NOMO-1 (cell line): ENCODE measurements around the gene IER2.

ENCODE experiments used
- DNase-seq, 2 experiments: peaks; one replicate each; lab custom pipeline; 2025; ENCODE audit not compliant: unreplicated experiment in 2 of 2; lab: John Stamatoyannopoulos, UW

Gene IER2, protein sequence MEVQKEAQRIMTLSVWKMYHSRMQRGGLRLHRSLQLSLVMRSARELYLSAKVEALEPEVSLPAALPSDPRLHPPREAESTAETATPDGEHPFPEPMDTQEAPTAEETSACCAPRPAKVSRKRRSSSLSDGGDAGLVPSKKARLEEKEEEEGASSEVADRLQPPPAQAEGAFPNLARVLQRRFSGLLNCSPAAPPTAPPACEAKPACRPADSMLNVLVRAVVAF

DNA sequence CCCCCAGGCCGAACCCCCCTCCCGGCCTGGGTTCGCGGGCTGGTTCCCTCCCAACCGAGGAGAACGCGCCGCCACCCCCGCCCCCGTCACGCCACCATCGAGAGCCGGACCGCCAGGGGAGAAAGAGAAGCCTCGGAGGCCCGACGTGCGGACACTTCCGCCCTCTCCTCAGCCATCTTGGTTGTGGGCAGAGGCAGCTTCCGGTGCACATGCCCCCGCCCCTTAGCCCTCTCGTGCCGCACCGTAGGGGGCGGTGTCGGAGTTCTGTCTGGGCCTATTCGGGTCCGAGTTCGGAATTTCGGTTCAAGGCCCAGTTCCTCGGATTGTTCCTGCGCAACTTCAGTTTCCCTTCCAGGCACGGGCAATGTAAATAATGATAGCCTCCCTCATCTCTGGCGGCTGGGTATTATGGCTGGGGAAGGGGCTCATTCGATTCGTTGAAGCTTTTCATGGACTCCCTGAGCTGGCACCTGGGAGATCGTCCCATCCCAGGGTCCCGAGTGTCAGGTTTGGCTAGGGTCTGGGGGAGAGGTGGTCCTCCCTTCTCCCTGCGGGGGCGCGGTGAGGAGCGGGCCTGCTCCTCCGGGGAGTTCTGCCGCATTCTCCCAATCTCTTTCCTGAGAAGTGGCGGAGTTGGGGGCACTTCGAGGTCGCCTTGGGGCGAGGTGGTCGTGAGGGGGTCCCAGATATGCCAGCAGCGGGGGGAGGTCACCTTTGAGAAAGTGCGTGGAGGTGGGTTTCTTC, at the start of gene IER2, which contains the start of gene STX10:
Gene IER2, plus strand, starts transcription at position 225 of the 744 bp plus-strand sequence. CDS start 2,776 bp downstream, outside the sequence.
Gene STX10, minus strand, starts transcription at position 189 of the 744 bp plus-strand sequence. CDS start 202 bp downstream, outside the sequence.
- DNase-seq, result peak; percentile 96

DNA sequence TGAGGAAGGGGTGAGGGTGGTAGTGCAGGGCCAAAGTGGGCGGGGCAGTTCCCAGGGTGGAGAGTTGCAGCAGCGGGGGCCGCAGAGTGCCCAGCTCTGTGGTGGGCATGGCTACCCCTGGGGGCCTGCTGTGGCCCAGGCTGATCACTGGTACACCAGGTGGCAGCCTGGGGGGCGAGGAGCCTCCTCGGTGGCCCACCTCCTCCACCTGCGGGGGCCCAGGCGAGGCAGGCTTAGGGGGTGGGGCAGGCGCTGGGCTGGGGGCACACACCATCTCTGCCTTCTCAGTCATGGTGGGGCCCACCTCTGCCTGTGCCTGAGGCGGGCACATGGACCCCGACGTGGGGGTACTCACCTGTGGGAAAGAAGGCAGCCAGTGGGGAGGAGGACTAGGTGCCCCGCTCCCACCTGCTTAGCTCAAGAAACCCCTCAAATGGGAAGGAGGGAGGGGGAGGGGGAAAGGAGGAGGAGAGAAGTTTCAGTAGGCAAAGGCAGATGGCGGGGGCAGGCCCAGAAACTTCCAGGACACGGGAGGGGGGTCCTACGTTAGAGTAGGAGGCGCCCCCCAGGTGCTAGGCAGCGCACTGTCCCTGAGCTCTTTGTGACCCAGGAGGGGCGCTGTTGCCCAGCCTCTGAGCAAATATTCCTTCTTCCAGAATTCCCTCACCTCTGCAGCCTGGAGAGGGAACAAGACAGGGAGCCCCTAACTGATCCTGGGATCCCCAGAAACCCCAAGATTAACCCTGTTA, 49.2 kb upstream of the IER2 start:
- DNase-seq, result no peak

DNA sequence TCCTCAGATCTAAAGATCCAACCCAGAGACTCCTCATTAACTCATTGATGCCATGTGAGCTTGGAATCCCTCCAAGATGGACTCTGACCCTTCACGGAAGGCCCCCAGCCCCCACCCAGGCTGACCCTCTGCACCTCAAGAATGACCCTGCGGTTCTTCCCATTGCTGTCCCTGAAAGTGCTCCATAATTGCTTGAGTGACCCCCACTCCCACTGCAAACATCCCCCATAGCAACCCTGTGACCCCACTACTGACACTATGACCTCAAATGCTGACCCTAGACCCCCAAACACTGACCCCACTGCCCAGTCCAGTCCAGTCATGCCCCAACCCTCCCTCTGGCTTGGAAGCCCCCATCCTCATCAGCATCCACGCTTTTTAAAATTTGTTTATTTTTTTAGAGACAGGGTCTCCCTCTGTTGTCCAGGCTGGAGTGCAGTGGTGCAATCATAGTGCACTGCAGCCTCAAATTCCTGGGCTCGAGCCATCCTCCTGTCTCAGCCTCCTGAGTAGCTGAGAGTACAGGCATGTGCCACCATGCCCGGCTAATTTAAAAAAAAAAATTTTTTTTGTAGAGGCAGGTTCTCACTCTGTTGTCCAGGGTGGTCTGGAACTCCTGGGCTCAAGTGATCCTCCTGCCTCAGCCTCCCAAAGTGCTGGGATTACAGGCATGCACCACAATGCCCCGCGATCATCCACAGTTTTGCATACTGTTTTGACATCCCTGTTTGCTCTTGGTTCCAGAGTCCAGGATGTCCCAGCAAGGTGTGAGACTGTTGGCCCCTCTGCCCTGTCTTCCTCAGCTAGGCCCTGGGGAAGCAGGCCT, 48.4 kb upstream of the IER2 start:
- no peak for DNase-seq

DNA sequence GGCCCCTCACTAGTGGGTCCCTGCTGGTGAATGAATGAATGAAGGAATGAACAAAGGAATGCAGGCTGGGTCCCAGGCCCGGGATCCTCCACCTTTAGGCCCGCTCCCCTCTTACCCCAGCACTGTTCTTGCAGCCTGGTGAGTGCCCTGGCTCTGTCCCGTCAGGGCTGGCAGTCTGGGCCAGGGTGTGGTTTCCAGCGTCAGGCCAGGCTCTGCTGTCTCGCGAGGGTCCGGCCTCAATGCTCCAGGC, 47.9 kb upstream of the IER2 start:
- DNase-seq, result peak in 1 of 2 experiments; percentile 68

DNA sequence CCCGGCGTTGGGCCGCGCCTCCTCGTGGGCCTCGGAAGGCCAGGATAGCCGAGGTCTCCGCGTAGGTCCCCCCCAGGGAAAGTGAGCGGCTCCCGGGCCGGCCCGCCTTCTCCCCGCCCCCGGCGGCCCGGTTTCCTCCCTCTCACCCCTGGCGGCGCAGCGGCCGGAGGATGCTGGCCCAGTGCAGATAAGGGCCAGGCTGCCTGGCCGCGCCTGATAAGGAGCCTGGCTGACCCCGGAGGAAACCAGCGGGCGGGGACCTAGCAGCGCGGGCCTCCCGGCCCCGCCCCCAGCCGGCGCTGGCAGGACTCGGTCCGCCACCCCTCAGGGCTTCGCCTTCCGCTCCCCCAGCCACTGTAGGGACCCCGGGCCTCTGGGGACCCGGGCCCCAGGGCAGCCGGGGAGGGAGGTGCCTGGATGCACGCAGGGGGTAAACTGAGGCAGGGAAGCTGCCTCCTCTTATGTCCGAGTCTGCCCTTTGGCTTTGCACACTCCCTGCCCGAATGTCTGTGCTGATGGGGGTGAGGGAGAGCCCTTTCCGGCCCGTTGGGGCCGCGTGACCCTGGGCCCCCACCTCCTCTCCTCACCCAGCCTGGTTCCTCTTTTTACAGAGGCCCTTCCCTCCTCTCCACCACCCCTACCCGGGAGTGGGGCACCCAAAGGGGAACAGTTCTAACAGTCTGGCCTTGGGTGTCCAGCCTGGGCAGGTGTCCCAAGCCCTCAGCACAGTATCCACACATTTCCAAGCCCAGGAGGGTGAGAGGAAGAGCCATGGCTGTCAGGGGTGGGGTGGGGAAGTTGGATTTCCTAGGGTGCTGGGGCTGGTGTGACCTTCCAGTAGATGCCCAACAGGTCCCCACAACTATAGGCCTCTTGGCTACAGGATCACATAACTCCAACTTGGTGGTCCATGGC, 47.3 kb upstream of the IER2 start, which contains the start of gene LYL1:
Gene LYL1, minus strand, starts transcription at position 193 of the 915 bp plus-strand sequence. CDS start 1,687 bp downstream, outside the sequence.
- DNase-seq, result peak; percentile 93 to 96

DNA sequence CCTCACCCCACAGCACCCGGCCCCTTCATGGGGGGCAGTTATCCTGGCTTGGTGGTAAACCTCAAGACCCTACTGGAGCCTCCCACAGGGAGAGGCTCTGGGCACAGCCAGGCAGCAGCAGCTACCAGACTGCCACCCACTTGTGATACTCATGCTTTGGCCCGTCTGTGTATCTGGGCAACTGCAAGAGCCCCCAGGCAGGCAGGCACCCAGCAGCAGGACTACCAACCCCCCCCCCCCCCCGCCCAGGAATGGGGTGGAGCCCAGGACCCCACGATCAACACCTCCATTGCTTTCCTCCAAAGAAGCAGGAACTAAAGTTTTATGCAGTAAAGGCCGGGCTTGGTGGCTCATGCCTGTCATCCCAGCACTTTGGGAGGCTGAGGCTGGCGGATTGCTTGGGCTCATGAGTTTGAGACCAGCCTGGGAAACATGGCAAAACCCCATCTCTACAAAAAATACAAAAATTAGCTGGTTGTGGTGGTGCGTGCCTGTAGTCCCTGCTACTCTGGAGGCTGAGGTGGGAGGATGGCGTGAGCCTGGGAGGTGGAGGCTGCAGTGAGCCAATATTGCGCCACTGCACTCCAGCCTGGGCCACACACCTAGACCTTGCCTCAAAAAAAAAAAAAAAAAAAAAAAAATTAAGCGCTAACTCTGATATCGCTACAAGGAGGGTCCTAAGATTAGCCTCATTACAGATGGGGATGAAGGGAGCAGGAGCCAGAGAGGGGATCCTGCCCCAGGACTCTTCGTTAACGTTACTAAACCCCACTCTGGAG, 46.4 kb upstream of the IER2 start:
- peak; percentile 20 to 40 for DNase-seq

DNA sequence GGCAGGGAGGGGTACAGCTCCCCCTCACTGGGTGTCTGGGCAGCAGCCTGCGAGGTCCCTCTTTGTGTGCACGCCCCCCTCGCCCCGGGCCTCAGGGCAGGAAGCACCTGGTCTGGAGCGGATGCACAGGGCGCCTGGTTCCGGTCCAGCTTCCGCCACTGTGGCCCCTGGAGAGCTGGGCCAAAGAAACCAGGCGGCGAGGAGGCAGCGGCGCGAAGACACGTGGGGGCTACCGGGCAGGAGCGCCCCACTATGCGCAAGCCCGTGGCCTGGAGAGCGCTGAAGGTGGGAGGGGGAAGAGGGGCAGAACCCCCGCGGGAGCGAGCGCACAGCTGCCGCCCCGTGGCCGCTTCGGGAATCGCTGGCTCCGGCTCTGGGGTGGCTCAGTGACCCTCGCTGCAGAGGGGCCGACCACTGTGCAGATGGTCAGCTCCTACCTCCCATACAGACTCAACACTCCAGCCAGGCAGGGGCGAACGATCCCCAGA, 45.8 kb upstream of the IER2 start:
- DNase-seq, result peak; percentile 89 to 92

DNA sequence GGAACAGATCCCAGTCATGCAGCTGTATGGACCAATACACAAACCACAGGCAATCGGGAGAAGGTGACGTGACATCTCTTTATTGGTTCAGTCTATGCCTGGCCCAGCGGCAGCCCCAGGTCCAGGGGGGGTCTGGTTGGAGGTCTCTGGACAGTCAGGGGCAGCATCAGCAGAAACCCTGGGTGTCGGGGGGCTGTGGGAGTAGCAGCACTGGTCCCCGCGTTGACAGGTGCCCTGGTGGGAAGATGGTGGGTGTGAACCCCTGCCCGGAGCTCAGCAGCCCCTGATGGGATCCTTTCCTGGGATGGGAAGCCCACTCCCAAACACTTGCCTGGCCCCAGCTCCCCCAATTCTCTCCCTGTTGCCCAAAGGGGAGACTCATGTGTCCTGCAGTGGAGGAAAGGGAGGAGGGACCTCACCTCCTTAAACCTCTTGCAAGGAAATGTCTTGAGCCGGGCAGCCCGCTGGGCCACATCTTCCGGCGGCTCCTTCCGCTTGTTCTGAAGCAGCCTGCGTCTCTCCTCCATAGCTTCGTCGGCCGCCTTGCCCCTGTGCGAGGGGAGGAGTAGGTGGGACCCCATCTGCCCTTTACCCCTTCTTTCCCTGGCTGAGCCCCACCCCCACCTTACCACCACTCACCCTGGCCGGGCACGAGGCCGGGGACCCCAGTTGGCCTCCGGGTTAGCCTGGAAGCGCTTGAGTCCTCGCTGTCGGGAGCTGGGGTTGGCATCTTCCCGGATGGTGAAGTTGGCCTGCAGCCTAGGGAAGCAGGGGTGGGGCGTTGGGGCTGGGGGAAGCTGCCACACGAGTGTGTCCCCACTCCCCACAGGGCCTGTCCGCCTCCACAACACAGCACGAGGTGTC, 45.1 kb upstream of the IER2 start:
- peak in 1 of 2 experiments; percentile 12 for DNase-seq

DNA sequence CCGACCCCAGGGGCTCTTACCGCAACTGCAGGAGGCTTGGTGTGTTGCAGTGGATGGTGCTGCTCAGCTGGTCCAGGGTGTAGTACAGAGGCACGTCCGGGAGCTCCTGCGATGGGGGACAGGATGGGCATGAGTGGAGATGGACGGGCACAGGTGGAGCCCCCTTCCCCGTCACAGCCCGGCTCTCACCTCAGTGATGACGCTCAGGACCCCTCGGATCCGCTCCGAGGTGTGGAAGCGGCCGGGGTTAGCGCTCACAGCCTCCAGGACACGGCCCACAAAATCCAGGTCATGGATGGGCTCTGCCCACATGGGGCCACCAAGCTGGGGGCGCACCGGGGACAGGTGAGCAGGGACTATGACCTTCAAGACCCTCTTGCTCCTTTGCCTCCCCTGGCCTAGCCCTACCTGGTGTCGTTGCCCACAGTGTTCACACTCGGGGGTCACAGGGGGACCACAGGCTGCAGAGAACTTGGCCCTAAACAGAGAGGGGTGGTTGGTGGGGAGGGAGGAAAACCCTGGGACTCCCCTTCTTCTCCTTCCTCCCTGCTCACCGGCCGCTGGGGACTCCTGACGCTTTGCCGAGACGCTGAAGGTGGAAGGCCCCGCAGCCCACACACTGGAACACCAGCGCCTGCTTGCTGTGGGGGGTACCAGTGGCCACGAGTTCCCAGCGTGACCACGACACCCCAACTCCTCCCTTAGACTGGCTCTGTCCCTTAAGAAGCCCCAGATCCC, 40.7 kb upstream of the IER2 start:
- DNase-seq, result no peak

DNA sequence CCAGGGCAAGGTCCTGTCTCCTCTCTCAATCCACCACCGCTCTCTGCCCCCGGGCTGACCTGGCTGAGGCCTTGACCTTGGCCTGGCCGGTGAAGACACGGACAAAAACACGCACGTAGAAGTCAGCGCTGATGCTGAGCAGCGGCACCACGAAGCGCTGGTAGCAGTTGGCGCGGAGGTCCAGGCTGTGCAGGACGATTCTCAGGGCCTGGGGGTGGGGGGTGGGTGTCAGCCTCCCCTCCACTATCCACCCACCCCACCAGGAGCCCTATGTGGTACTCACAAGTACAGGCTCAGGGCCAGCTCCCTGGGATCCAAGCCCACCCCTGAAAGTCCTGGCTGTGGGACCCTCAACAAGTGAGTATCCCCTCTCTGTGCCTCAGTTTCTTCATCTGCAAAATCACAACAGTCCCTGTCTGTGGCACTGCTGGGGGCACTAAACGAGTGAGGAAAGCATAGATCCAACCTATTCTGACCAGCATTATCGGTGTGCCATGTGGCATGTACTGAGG, 40.1 kb upstream of the IER2 start:
- no peak for DNase-seq

DNA sequence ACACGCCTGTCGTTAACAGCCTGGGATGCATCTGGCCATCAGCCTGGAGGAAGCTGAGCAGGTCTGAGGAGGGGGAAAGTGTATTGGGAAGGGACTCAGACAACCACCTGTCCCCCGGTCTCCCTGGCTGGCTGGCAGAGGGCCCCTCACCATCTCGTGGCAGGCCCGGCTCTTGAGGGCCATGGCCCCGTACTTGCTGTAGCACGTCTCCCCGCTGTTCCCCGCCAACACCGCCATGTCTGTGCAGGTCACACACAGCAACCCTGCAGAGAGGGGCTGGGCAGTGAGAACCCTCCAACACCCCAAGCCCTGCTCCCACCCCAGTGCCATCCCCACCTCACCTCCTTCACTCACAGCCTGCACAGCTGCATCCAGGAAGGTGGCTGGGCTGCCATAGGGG, 37.7 kb upstream of the IER2 start:
- no peak for DNase-seq

DNA sequence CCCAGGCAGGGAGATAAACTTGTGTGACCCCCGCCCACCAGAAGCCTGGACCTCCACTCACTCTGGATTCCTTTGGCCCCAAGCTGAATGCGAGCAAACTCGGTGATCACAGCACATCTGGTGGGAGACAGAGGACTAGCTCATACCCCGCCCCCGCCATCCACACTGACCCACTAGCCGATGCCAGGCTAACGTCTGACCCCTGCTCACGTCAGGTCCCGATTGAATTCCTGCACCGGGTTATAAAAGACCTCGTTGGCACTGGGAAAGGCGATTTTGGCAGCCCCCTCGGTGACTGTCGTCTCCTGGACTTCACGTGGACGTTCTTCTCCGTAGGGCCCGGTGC, 34.3 kb upstream of the IER2 start:
- DNase-seq, result no peak

DNA sequence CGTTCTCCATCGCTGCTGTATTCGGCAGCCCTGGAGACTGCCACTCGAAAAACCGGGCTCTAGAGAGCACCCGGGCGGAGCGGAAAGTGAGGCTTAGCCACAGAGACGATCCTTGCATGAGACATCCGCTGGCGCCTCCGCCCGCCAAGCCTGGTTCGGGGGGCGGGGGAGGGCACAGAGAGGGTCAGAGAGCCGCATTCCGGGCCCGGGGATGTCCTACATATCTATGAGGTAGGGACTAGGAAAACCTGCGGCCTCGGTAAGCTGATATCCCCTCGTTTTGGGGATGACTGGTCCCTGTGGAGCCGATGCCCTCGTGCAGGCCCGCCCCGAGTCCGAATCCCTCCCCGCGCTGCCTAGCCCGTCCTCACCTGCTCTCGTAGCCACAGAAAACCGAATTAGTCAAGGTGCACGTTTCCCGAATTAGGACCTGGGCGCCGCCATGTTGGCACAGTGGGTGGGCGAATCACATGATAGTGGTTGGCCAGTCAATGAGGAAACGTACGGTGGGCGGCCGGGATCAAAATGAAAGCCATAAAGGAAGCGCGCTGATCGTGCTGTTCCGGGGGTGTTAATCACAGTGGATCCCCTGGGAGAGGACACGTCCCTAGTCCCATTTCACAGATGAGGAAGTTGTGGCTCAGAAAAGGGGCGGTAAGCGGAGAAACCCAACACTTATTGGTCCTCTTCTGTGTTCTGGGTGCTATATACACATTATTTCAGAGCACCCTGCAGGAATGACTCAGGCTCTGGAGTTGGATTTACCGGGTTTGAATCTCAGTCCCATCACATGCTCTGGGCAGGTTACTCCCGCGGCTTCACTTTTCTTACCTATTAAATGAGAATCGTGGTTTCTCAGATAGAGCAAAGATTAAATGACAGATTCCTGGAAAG, 33.7 kb upstream of the IER2 start, which contains the start of gene TRMT1:
Gene TRMT1, minus strand, starts transcription at position 459 of the 894 bp plus-strand sequence. Its CDS starts 341 bp downstream, at position 118.
- peak; percentile 84 to 86 for DNase-seq

DNA sequence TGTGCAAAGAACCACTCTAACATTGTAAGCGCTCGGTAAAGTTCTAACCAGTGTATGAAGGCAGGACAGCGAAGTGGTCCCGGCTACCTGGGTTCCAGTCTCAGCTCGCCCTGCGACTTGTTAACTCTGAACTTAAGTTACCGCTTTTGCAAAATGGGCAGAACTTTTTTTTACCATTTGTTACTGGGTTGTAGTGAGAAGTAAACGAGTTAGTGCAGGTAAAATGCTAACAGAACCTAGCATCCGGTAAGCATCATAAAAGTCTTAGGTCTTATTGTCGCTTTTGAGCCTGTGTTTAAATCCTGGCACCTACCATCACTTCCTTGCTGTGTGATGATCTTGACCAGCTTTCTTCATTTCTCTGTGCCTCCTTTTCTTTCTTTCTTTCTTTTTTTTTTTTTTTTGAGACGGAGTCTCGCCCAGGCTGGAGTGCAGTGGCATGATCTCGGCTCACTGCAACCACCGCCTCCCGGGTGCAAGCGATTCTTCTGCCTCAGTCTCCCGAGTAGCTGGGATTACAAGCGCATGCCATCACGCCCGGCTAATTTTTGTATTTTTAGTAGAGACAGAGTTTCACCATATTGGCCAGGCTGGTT, 32.9 kb upstream of the IER2 start:
- peak in 1 of 2 experiments; percentile 35 for DNase-seq

DNA sequence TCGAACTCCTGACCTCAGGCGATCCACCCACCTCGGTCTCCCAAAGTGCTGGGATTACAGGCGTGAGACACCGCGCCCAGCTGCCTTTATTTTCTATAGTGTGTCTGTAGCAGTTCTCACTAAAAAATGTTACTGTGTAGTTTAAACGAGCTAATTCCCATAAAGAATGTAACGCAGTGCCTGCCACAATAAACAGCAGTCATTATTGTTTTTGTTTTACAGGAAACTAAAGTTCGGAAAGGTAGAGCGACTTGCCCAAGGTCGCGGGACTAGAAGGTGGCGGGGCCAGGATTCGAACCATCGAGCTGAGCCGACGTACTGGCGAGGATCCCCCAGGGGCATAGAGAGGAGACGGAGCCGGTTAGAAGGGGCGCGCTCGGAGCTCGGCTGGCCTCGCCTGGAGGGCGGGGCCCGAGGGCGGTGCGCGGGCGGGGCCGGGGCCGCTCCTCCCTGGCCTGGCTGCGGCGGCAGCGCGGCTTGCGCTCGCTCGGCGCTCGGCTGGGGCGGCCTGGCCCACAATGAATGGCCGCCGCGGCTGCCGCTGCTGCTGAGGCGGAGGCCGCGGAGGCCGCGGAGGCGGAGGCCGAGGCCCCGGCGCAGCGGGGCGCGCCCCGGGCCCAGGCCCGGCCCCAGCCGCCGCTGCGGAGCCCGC, 32.3 kb upstream of the IER2 start, which contains the start of gene NACC1:
Gene NACC1, plus strand, starts transcription at position 493 of the 652 bp plus-strand sequence. CDS start 16,944 bp downstream, outside the sequence.
- DNase-seq, result peak; percentile 89 to 90
